SK-N-SH (cell line): ENCODE results near the gene CHI3L2. TPM values are rescaled to one million over a fixed set of nuclear protein-coding genes. Genes with fewer than 3 reads are reported as not detected.

ENCODE experiments used
- CTCF ChIA-PET: fragments of 300-600, 350-600 bp; formaldehyde crosslinking; extraction: SDS; loops from one replicate; lab custom pipeline; 2021; lab: Yijun Ruan, JAX
- POLR2A ChIA-PET: fragments of 350-600 bp; sonication (Branson Sonifier 250); formaldehyde crosslinking; extraction: SDS; loops from one replicate; lab custom pipeline; 2020; ENCODE audit warnings: antibody characterized with exemption, inconsistent platforms; lab: Yijun Ruan, JAX
- DNase-seq: peaks from one replicate; pipeline ENCODE4 v3.0.0; 2012
- H2AFZ ChIP-seq: fragments of 200-600 bp; sonication (generic); 2 replicates; pipeline ENCODE4 v1.8.1; 2016; ENCODE audit warnings: antibody characterized with exemption, mild to moderate bottlenecking, low read depth
- H3F3A ChIP-seq: fragments of 200-600 bp; sonication (generic); replicated peaks from 2 replicates; pipeline ENCODE3; 2016; ENCODE audit warnings: antibody characterized with exemption, mild to moderate bottlenecking; ENCODE audit not compliant: insufficient read depth
- H3K27ac ChIP-seq, 2 experiments: fragments of 200-500 bp in 1 of 2; fragments of 200-600 bp in 1 of 2; sonication (Bioruptor generic) in 1 of 2; sonication (generic), shearing (Covaris generic) in 1 of 2; 2 replicates each; pipeline versions ENCODE4 v1.5.1 to v1.6.1; 2014 to 2016; ENCODE audit warnings: low read depth in 2 of 2, inconsistent platforms in 1 of 2, low read length in 1 of 2, mild to moderate bottlenecking in 1 of 2, mixed read lengths in 1 of 2
- H3K27me3 ChIP-seq: fragments of 200-600 bp; sonication (generic), shearing (Covaris generic); 2 replicates; pipeline ENCODE4 v1.6.1; 2016; ENCODE audit warnings: mixed run types; ENCODE audit not compliant: insufficient read depth
- H3K36me3 ChIP-seq, 2 experiments: fragments of 200-500 bp in 1 of 2; fragments of 200-600 bp in 1 of 2; sonication (Bioruptor generic) in 1 of 2; sonication (generic) in 1 of 2; replicated peaks in 1 of 2; 2 replicates each; pipeline versions ENCODE3 to v1.5.1; 2014 to 2016; ENCODE audit warnings: low read length in 1 of 2, mild to moderate bottlenecking in 1 of 2; ENCODE audit not compliant: insufficient read depth in 2 of 2, control insufficient read depth in 1 of 2
- H3K4me1 ChIP-seq, 2 experiments: fragments of 200-500 bp in 1 of 2; fragments of 200-600 bp in 1 of 2; sonication (Bioruptor generic) in 1 of 2; sonication (generic), shearing (Covaris generic) in 1 of 2; 2 replicates each; pipeline versions ENCODE4 v1.5.1 to v1.6.1; 2014 to 2016; ENCODE audit warnings: low read depth in 1 of 2, low read length in 1 of 2, mixed run types in 1 of 2; ENCODE audit not compliant: insufficient read depth in 2 of 2, control insufficient read depth in 1 of 2
- H3K4me2 ChIP-seq: fragments of 200-600 bp; sonication (generic), shearing (Covaris generic); 2 replicates; pipeline ENCODE4 v1.6.1; 2017; ENCODE audit warnings: mixed run types
- H3K4me3 ChIP-seq, 2 experiments: fragments of 200-500 bp in 1 of 2; fragments of 200-600 bp in 1 of 2; sonication (Bioruptor generic) in 1 of 2; sonication (generic), shearing (Covaris generic) in 1 of 2; 2 replicates each; pipeline versions ENCODE4 v1.5.1 to v1.8.1; 2014 to 2016; ENCODE audit warnings: low read depth in 2 of 2, inconsistent platforms in 1 of 2, low read length in 1 of 2, mild to moderate bottlenecking in 1 of 2, mixed read lengths in 1 of 2, moderate library complexity in 1 of 2
- H3K79me2 ChIP-seq: fragments of 200-600 bp; sonication (generic); 2 replicates; pipeline ENCODE4 v1.8.1; 2017; ENCODE audit warnings: mild to moderate bottlenecking; ENCODE audit not compliant: insufficient read depth
- H3K9ac ChIP-seq: fragments of 200-600 bp; sonication (generic); 2 replicates; pipeline ENCODE4 v1.6.1; 2017; ENCODE audit warnings: mixed run types
- H3K9me2 ChIP-seq: fragments of 200-600 bp; sonication (generic); 2 replicates; pipeline ENCODE4 v1.6.1; 2017; ENCODE audit warnings: mixed run types
- H3K9me3 ChIP-seq: fragments of 200-600 bp; sonication (generic); 2 replicates; pipeline ENCODE4 v1.6.1; 2017; ENCODE audit warnings: mixed run types, mild to moderate bottlenecking, moderate library complexity
- H4K20me1 ChIP-seq: fragments of 200-600 bp; sonication (generic); 2 replicates; pipeline ENCODE4 v1.6.1; 2017; ENCODE audit warnings: mild to moderate bottlenecking, mixed run types; ENCODE audit not compliant: insufficient read depth
- CHD2 ChIP-seq: fragments of 150-350 bp; IDR thresholded peaks from 2 replicates; pipeline ENCODE4 v1.6.1; 2018; ENCODE audit warnings: low read length; ENCODE audit not compliant: partially characterized antibody
- EP300 ChIP-seq, 2 experiments: IDR thresholded peaks; 2 replicates each; pipeline versions ENCODE4 v1.4.0 to v1.6.1; 2012; ENCODE audit warnings: borderline replicate concordance in 1 of 2, low read depth in 1 of 2, low read length in 1 of 2
- EZH2phosphoT487 ChIP-seq: fragments of 200-600 bp; sonication (generic); IDR thresholded peaks from 2 replicates; pipeline ENCODE4 v1.6.1; 2017; ENCODE audit warnings: low read depth, mixed run types, mild to moderate bottlenecking, antibody characterized with exemption, moderate library complexity, borderline replicate concordance
- GATA2 ChIP-seq: sonication (generic); formaldehyde crosslinking; IDR thresholded peaks from 2 replicates; pipeline ENCODE4 v1.5.0; 2020; ENCODE audit warnings: mild to moderate bottlenecking, missing genetic modification reagents
- IRF3 ChIP-seq: fragments of 150-350 bp; IDR thresholded peaks from 2 replicates; pipeline ENCODE4 v1.6.1; 2016; ENCODE audit warnings: mild to moderate bottlenecking, low read depth, low read length
- MEF2A ChIP-seq: IDR thresholded peaks from 2 replicates; pipeline ENCODE4 v1.4.0; 2012; ENCODE audit warnings: low read depth, borderline replicate concordance
- MXI1 ChIP-seq: IDR thresholded peaks from 2 replicates; pipeline ENCODE4 v1.6.1; 2012; ENCODE audit warnings: mild to moderate bottlenecking, low read depth, low read length, improper control_type of control experiment
- NRF1 ChIP-seq: IDR thresholded peaks from 2 replicates; pipeline ENCODE4 v1.6.1; 2012; ENCODE audit warnings: low read depth, mild to moderate bottlenecking, low read length
- POLR2AphosphoS5 ChIP-seq: IDR thresholded peaks from 2 replicates; pipeline ENCODE4 v1.6.1; 2012; ENCODE audit warnings: low read depth, low read length
- RCOR1 ChIP-seq: fragments of 150-350 bp; IDR thresholded peaks from 2 replicates; pipeline ENCODE4 v1.6.1; 2017; ENCODE audit warnings: antibody characterized with exemption, low read length
- RFX5 ChIP-seq: IDR thresholded peaks from 2 replicates; pipeline ENCODE4 v1.6.1; 2012; ENCODE audit warnings: mild to moderate bottlenecking, improper control_type of control experiment, low read length
- RXRA ChIP-seq: IDR thresholded peaks from 2 replicates; pipeline ENCODE4 v1.4.0; 2012; ENCODE audit warnings: low read depth, mild to moderate bottlenecking, borderline replicate concordance
- SIN3A ChIP-seq: IDR thresholded peaks from 2 replicates; pipeline ENCODE4 v1.6.1; 2012; ENCODE audit warnings: low read depth, mild to moderate bottlenecking, low read length, moderate library complexity, borderline replicate concordance
- SMC3 ChIP-seq: IDR thresholded peaks from 2 replicates; pipeline ENCODE4 v1.6.1; 2012; ENCODE audit warnings: low read depth, low read length, improper control_type of control experiment
- TAF1 ChIP-seq: IDR thresholded peaks from 2 replicates; pipeline ENCODE4 v1.6.1; 2012; ENCODE audit warnings: low read depth, mild to moderate bottlenecking, low read length, moderate library complexity, borderline replicate concordance
- TEAD4 ChIP-seq: IDR thresholded peaks from 2 replicates; pipeline ENCODE4 v1.4.0; 2012; ENCODE audit warnings: mild to moderate bottlenecking, borderline replicate concordance; ENCODE audit not compliant: insufficient read depth
- YY1 ChIP-seq: IDR thresholded peaks from 2 replicates; pipeline ENCODE4 v1.4.0; 2012; ENCODE audit warnings: low read depth, mild to moderate bottlenecking
- ZBTB33 ChIP-seq: IDR thresholded peaks from 2 replicates; pipeline ENCODE4 v1.4.0; 2012; ENCODE audit warnings: low read depth, borderline replicate concordance
- WGBS: methylation state at CpG from one replicate; pipeline ENCODE4 v1.1.6; 2017; ENCODE audit warnings: low lambda C conversion rate; 5-methylcytosine and 5-hydroxymethylcytosine counted together
- polyA plus RNA-seq, 3 experiments: library from polyadenylated mRNA; depleted of rRNA; stranded (reverse); fragments of >200 nt; gene quantifications; 2 replicates each; pipeline ENCODE4 v1.2.3, GENCODE V29; 2012
- TF ChIP-seq, protein P1 (sequence below): fragments of 150-350 bp; IDR thresholded peaks from 2 replicates; pipeline ENCODE4 v1.6.1; 2017; ENCODE audit warnings: antibody characterized with exemption, low read length, low read depth, borderline replicate concordance
- TF ChIP-seq, protein P2 (sequence below): IDR thresholded peaks from 2 replicates; pipeline ENCODE4; 2012

Gene CHI3L2
- polyA plus RNA-seq, 1 of the 3 experiments (the other 2 are of a cell fraction), result 0.92 TPM

DNA sequence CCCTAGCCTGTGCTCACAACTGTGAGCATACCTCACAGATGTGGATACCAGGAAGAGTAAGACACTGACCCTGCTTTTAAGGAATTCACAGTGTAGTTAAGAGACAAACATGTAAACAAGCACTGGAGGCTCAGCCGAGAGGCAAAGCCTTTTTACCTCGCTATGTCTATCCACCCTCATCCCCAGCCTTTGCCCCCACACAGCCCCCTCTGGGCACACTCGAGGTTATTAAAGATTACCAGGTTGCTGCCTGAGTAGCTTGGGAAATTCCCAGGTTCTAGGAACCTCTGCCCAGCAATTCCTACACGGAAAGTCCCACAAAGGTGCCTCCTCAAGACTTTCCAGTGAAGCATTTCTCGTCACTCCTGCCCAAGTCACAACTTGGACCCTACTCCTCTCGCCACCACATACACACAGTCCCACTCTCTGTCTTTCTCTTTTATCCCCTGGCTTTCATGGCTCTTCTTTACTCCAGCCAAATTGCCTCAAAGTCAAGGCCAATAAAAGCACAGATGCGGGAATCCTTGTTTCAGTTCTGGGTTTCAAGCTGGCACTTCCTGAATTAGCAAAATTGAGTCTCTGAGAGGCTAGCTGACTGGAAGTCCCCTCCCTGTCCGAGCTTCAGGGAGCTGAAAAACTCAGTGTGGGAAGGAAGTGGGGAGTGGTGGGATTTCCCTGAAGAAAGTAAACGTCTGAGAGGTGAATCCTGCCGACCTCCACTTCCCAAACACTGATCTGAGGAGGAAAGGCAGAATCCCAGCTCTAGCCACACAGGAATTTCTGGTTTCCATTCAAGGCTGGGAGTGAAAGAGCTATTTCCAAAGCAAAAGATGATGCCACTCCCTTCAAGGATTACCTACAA, 34.6 kb upstream of the CHI3L2 start:
- Histone ChIP-seq H3K4me2 (no peak overlapping the region), H3K9me2 (no peaks in the 10 kb centered on the region), H3K27ac (no peak overlapping the region), H4K20me1 (no peaks in the 10 kb centered on the region), H2AFZ (peak overlapping the region; percentile 62; the same call in 1 of the 2 replicates), H3K9ac (no peak overlapping the region), H3F3A (peaks cover 11% of the 10 kb centered on the region), H3K79me2 (no peaks in the 10 kb centered on the region), H3K9me3 (no peaks in the 10 kb centered on the region), H3K27me3 (no peaks in the 10 kb centered on the region), H3K4me1 (peaks cover 0 to 14% of the 10 kb centered on the region in 2 experiments; a peak in 2 of 4 replicates), H3K36me3 (peaks cover 0 to 9% of the 10 kb centered on the region in 2 experiments), H3K4me3 (no peak overlapping the region)
- ChIA-PET CTCF (interaction anchor here (1.5 to 1.6 kb wide), 2 partner anchors 22 to 30 kb away, joined by 3 to 5 read pairs; no protein-coding TSS in a partner anchor), POLR2A (no interaction called here)
- no peak for TF ChIP-seq SIN3A
- no peak for TF ChIP-seq CHD2
- TF ChIP-seq RCOR1, result no peak
- no peak for TF ChIP-seq TAF1
- TF ChIP-seq IRF3, result no peak
- no peak for TF ChIP-seq MEF2A
- no peak for TF ChIP-seq NRF1
- no peak for TF ChIP-seq EZH2phosphoT487
- TF ChIP-seq, protein P1, sequence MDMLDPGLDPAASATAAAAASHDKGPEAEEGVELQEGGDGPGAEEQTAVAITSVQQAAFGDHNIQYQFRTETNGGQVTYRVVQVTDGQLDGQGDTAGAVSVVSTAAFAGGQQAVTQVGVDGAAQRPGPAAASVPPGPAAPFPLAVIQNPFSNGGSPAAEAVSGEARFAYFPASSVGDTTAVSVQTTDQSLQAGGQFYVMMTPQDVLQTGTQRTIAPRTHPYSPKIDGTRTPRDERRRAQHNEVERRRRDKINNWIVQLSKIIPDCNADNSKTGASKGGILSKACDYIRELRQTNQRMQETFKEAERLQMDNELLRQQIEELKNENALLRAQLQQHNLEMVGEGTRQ, result no peak
- no peak for TF ChIP-seq TEAD4
- TF ChIP-seq EP300 (IDR thresholded peaks at IDR 0.05; ENCODE audit: borderline replicate concordance in 1 of 2, low read depth in 1 of 2, low read length in 1 of 2), result no peak
- TF ChIP-seq RFX5, result no peak
- TF ChIP-seq YY1, result no peak
- TF ChIP-seq ZBTB33, result no peak
- TF ChIP-seq MXI1, result no peak
- TF ChIP-seq POLR2AphosphoS5, result no peak
- no peak for TF ChIP-seq SMC3
- TF ChIP-seq, protein P2, sequence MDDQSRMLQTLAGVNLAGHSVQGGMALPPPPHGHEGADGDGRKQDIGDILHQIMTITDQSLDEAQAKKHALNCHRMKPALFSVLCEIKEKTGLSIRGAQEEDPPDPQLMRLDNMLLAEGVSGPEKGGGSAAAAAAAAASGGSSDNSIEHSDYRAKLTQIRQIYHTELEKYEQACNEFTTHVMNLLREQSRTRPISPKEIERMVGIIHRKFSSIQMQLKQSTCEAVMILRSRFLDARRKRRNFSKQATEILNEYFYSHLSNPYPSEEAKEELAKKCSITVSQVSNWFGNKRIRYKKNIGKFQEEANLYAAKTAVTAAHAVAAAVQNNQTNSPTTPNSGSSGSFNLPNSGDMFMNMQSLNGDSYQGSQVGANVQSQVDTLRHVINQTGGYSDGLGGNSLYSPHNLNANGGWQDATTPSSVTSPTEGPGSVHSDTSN, result no peak
- no peak for TF ChIP-seq RXRA
- no peak for TF ChIP-seq GATA2 (CRISPR knock-in tag)
- 53% methylated on average over 9 of the region's 10 CpGs for WGBS
- DNase-seq, result no peak
